Smooth muscle cell (in vitro differentiated cells): ENCODE data around the gene RETSAT. TPM values are rescaled to one million over a fixed set of nuclear protein-coding genes. Genes with fewer than 3 reads are reported as not detected.
"Not testable (repeated sequence)": the region's sequence is repeated elsewhere in the genome, so short reads cannot be mapped to it uniquely, and the experiment has no call there.

Experiments
- DNase-seq: peaks from one replicate; lab custom pipeline; 2025; ENCODE audit not compliant: unreplicated experiment; lab: John Stamatoyannopoulos, UW
- H2AFZ ChIP-seq: fragments of 200-600 bp; sonication (generic); 2 replicates; pipeline ENCODE4 v1.6.0; 2016; ENCODE audit warnings: antibody characterized with exemption, low read depth, mild to moderate bottlenecking
- H3F3A ChIP-seq: fragments of 200-600 bp; sonication (generic); 2 replicates; pipeline ENCODE4 v1.6.0; 2017; ENCODE audit warnings: antibody characterized with exemption, low read depth
- H3K27ac ChIP-seq: fragments of 200-600 bp; sonication (generic); 2 replicates; pipeline ENCODE4 v1.5.1; 2016; ENCODE audit warnings: low read depth, mild to moderate bottlenecking
- H3K27me3 ChIP-seq: fragments of 200-600 bp; sonication (generic); 2 replicates; pipeline ENCODE4 v1.6.1; 2016; ENCODE audit warnings: low read depth, mild to moderate bottlenecking
- H3K36me3 ChIP-seq: fragments of 200-600 bp; sonication (generic); 2 replicates; pipeline ENCODE4 v1.5.1; 2016; ENCODE audit warnings: low read depth
- H3K4me1 ChIP-seq: fragments of 200-600 bp; sonication (generic); 2 replicates; pipeline ENCODE4 v1.5.1; 2016; ENCODE audit warnings: low read depth
- H3K4me2 ChIP-seq: fragments of 200-600 bp; sonication (generic); 2 replicates; pipeline ENCODE4 v1.6.0; 2016; ENCODE audit warnings: mild to moderate bottlenecking
- H3K4me3 ChIP-seq: fragments of 200-600 bp; sonication (generic); 2 replicates; pipeline ENCODE4 v1.5.1; 2016; ENCODE audit warnings: mild to moderate bottlenecking
- H3K79me2 ChIP-seq: fragments of 200-600 bp; sonication (generic); 2 replicates; pipeline ENCODE4 v1.6.0; 2016; ENCODE audit warnings: low read depth, mild to moderate bottlenecking
- H3K9ac ChIP-seq: fragments of 200-600 bp; sonication (generic); 2 replicates; pipeline ENCODE4 v1.6.0; 2016; ENCODE audit warnings: low read depth
- H3K9me3 ChIP-seq: fragments of 200-600 bp; sonication (generic); replicated peaks from 2 replicates; pipeline ENCODE4 v1.5.1; 2016; ENCODE audit warnings: low read depth
- H4K20me1 ChIP-seq: fragments of 200-600 bp; sonication (generic); 2 replicates; pipeline ENCODE4 v1.6.0; 2016; ENCODE audit warnings: low read depth
- CTCF ChIP-seq: fragments of 200-600 bp; sonication (generic); IDR thresholded peaks from 2 replicates; pipeline ENCODE4 v1.5.1; 2017; ENCODE audit warnings: borderline replicate concordance, mild to moderate bottlenecking, antibody characterized with exemption; ENCODE audit not compliant: insufficient read depth, poor library complexity, severe bottlenecking
- WGBS: methylation state at CpG from one replicate; pipeline ENCODE4 v1.1.7; 2016; ENCODE audit warnings: low lambda C conversion rate; 5-methylcytosine and 5-hydroxymethylcytosine counted together
- polyA plus RNA-seq: library from polyadenylated mRNA; unstranded; fragments of >200 nt; fragmentation: Nextera tagmentation; extraction: Ambion mirVana; gene quantifications from 2 replicates; pipeline ENCODE4 v1.2.1, GENCODE V29; 2016
- total RNA-seq: library from RNA; depleted of rRNA; stranded (reverse); fragments of >200 nt; gene quantifications from 2 replicates; pipeline ENCODE4 v1.2.3, GENCODE V29; 2014

RETSAT gene
- total and polyA plus RNA-seq, 2 experiments from 2014 or later, result 17.9 to 29.9 TPM

GRCh38 chr2:85341269-85342029 lies 12.9 kb downstream of the RETSAT start:
- Histone ChIP-seq H3K9me3 (no peaks in the 10 kb centered on the region), H3K4me2 (no peak overlapping the region), H2AFZ (no peak overlapping the region), H3K4me3 (no peak overlapping the region), H3K36me3 (no peaks in the 10 kb centered on the region), H3K27ac (no peak overlapping the region), H4K20me1 (no peaks in the 10 kb centered on the region), H3K9ac (no peak overlapping the region), H3K27me3 (peaks cover 5% of the 10 kb centered on the region), H3F3A (no peaks in the 10 kb centered on the region), H3K79me2 (no peaks in the 10 kb centered on the region), H3K4me1 (no peaks in the 10 kb centered on the region)
- WGBS, result 95% methylated on average over 30 of the region's 30 CpGs
- no peak for DNase-seq
- no peak for TF ChIP-seq CTCF

GRCh38 chr2:85340034-85340892 lies 14.1 kb downstream of the RETSAT start:
- no peak overlapping the region for H3K27ac ChIP-seq
- no peaks in the 10 kb centered on the region for H3K36me3 ChIP-seq
- no peaks in the 10 kb centered on the region for H3K9me3 ChIP-seq
- H4K20me1 ChIP-seq, result no peaks in the 10 kb centered on the region
- H3K27me3 ChIP-seq, result peaks cover 5% of the 10 kb centered on the region
- no peak for DNase-seq
- no peaks in the 10 kb centered on the region for H3K79me2 ChIP-seq
- no peak overlapping the region for H3K4me3 ChIP-seq
- H3K9ac ChIP-seq, result no peak overlapping the region
- 89% methylated on average over 13 of the region's 13 CpGs for WGBS
- H3F3A ChIP-seq, result no peaks in the 10 kb centered on the region
- H3K4me2 ChIP-seq, result no peak overlapping the region
- no peaks in the 10 kb centered on the region for H3K4me1 ChIP-seq
- TF ChIP-seq CTCF, result no peak
- H2AFZ ChIP-seq, result no peak overlapping the region

GRCh38 chr2:85334928-85335327 lies 19.4 kb downstream of the RETSAT start:
- no peak overlapping the region for H2AFZ ChIP-seq
- no peak overlapping the region for H3K4me2 ChIP-seq
- no peaks in the 10 kb centered on the region for H3K36me3 ChIP-seq
- no peak overlapping the region for H3K27ac ChIP-seq
- 70% methylated on average over 2 of the region's 2 CpGs for WGBS
- no peak overlapping the region for H3K4me3 ChIP-seq
- no peaks in the 10 kb centered on the region for H3K79me2 ChIP-seq
- H3K9me3 ChIP-seq, result no peaks in the 10 kb centered on the region
- no peak overlapping the region for H3K9ac ChIP-seq
- no peak for TF ChIP-seq CTCF
- no peaks in the 10 kb centered on the region for H3K4me1 ChIP-seq
- no peaks in the 10 kb centered on the region for H4K20me1 ChIP-seq
- DNase-seq, result no peak
- H3K27me3 ChIP-seq, result peaks cover 5% of the 10 kb centered on the region
- no peaks in the 10 kb centered on the region for H3F3A ChIP-seq

- not testable (repeated sequence) for H3K4me3 ChIP-seq, H3K4me1 ChIP-seq, H3K9me3 ChIP-seq, H3K27ac ChIP-seq, H3F3A ChIP-seq, H2AFZ ChIP-seq, H3K36me3 ChIP-seq, DNase-seq, H3K79me2 ChIP-seq, H3K27me3 ChIP-seq, H3K9ac ChIP-seq, H4K20me1 ChIP-seq, H3K4me2 ChIP-seq
- 94% methylated on average over 4 of the region's 4 CpGs for WGBS
Measured at GRCh38 chr2:85333877-85334276, 20.5 kb downstream of the RETSAT start.
